DND-41 (cell line): Measurements from ENCODE around the gene G6PC2.

Source experiments
- ATAC-seq: fragments of 200-7000 bp; cut with Tn5 transposase; 3 replicates; pipeline ENCODE4 v1.9.1; 2021; ENCODE audit warnings: low read depth; ENCODE audit not compliant: insufficient read depth
- DNase-seq: peaks from one replicate; pipeline ENCODE4 v3.0.0-alpha.2; 2020
- H2AFZ ChIP-seq: 2 replicates; pipeline ENCODE4 v1.6.0; 2012; ENCODE audit warnings: low read depth, low read length
- H3K27ac ChIP-seq: 2 replicates; pipeline ENCODE4 v1.5.1; 2012; ENCODE audit warnings: low read length, inconsistent platforms
- H3K27me3 ChIP-seq: fragments of 200-600 bp; sonication (generic); 2 replicates; pipeline ENCODE4 v1.6.0; 2012; ENCODE audit warnings: low read length, mild to moderate bottlenecking, inconsistent platforms; ENCODE audit not compliant: insufficient read depth, poor library complexity
- H3K36me3 ChIP-seq: 2 replicates; pipeline ENCODE4 v1.5.1; 2012; ENCODE audit warnings: low read length, inconsistent platforms; ENCODE audit not compliant: insufficient read depth
- H3K4me1 ChIP-seq: 2 replicates; pipeline ENCODE4 v1.5.1; 2012; ENCODE audit warnings: mild to moderate bottlenecking, low read length; ENCODE audit not compliant: insufficient read depth
- H3K4me2 ChIP-seq: 2 replicates; pipeline ENCODE4 v1.6.0; 2012; ENCODE audit warnings: mild to moderate bottlenecking, moderate library complexity, low read length, inconsistent platforms; ENCODE audit not compliant: insufficient read depth
- H3K4me3 ChIP-seq, 2 experiments: fragments of 200-600 bp in 1 of 2; shearing (Covaris generic) in 1 of 2; 2 replicates each; pipeline ENCODE4 v1.5.1; 2012 to 2016; ENCODE audit warnings: inconsistent platforms in 2 of 2, low read length in 2 of 2, mild to moderate bottlenecking in 2 of 2, low read depth in 1 of 2, moderate library complexity in 1 of 2
- H3K79me2 ChIP-seq: 2 replicates; pipeline ENCODE4 v1.6.0; 2012; ENCODE audit warnings: low read length, inconsistent platforms; ENCODE audit not compliant: insufficient read depth
- H3K9ac ChIP-seq: 2 replicates; pipeline ENCODE4 v1.6.0; 2012; ENCODE audit warnings: low read depth, mild to moderate bottlenecking, inconsistent platforms, low read length, moderate library complexity
- H3K9me3 ChIP-seq: 2 replicates; pipeline ENCODE4 v1.5.1; 2012; ENCODE audit warnings: low read length, moderate library complexity, mild to moderate bottlenecking, inconsistent platforms; ENCODE audit not compliant: insufficient read depth, severe bottlenecking
- H4K20me1 ChIP-seq: 2 replicates; pipeline ENCODE4 v1.6.0; 2012; ENCODE audit warnings: low read length; ENCODE audit not compliant: insufficient read depth
- CTCF ChIP-seq: IDR thresholded peaks from 2 replicates; pipeline ENCODE4 v1.5.1; 2012; ENCODE audit warnings: borderline replicate concordance, low read length, moderate library complexity, mild to moderate bottlenecking; ENCODE audit not compliant: poor library complexity, severe bottlenecking; ENCODE audit errors: extremely low read depth
- EZH2 ChIP-seq: IDR thresholded peaks from 3 replicates; pipeline ENCODE4 v1.6.1; 2012; ENCODE audit warnings: borderline replicate concordance, low read depth, mild to moderate bottlenecking, moderate library complexity, low read length, inconsistent platforms; ENCODE audit not compliant: severe bottlenecking

G6PC2 gene

GRCh38 chr2:168916331-168916675 lies 15.2 kb downstream of the G6PC2 start:
- Histone ChIP-seq H3K27ac (no peak overlapping the region), H3K79me2 (no peaks in the 10 kb centered on the region), H3K36me3 (no peaks in the 10 kb centered on the region), H3K4me1 (no peaks in the 10 kb centered on the region), H2AFZ (no peak overlapping the region), H3K9ac (no peak overlapping the region), H4K20me1 (no peaks in the 10 kb centered on the region), H3K9me3 (no peaks in the 10 kb centered on the region), H3K4me3 (no peak overlapping the region), H3K27me3 (no peaks in the 10 kb centered on the region), H3K4me2 (no peak overlapping the region)
- ATAC-seq (no peak), DNase-seq (no peak)
- TF ChIP-seq EZH2 (no peak), CTCF (no peak)

DNA sequence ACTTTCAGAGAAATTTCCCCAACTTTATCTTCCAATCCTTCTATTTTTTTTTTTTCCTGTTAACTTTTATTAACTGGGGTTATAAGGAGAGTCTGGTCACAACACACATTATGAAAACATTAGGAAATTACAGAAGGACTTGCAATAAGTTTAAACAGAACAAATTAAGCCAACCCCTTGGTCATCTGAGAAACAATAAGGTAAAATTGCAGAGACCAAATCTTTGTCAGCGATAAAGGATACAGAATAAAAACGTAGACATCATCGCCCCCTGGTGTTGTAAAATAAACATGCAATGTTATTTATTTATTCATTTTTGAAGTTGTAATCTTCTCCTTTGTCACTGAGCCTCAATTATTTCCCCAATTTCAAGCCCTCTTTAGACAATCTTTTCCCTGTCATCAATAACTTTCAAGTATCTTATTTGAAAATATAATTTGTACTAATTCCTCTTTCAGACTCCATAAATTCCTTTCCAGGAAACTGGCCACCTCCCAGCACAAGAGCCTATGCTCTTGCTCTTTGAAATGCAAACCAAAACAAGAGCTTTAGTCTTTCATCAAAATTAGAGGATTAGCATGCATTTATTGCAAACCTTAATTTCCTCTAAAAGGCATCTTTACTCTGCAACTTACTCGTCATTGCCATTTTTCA lies 19.5 kb downstream of the G6PC2 start:
- DNase-seq (no peak), ATAC-seq (no peak)

DNA sequence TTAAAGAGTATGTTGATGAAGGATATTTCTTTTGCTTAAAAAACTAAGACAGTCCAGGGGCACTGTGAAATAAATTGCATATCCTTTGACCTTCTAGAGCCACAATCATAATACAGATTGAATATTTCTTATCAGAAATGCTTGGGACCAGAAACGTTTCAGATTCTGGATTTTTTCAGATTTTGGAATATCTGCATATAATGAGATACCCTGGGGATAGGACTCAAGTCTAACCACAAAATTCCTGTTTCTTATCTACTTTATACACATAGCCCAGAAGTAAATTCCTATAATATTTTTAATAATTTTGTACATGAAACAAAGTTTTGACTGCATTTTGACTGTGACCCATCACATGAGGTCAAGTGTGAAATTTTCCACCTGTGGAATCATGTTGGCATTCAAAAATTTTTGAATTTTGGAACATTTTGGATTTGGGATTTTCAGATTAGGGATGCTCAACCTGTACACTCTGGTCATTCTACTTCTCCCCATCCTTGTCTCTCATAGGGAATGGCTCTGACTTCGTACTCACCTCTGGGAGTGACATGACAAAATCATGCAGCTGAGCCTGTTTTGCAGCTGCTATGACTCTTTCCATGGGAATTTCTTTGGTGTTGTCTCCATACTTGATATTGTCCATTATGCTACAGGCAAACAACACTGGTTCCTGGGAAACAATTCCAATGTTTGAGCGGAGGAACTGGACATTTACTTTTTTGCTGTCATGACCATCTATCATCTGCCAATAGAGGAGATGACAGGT lies 25.7 kb downstream of the G6PC2 start:
- H3K9ac ChIP-seq: no peak overlapping the region
- H2AFZ ChIP-seq: no peak overlapping the region
- ATAC-seq: no peak
- H3K4me3 ChIP-seq: no peak overlapping the region
- H3K27me3 ChIP-seq: peaks cover 22% of the 10 kb centered on the region
- no peak overlapping the region for H3K27ac ChIP-seq
- H4K20me1 ChIP-seq: no peaks in the 10 kb centered on the region
- no peak for TF ChIP-seq CTCF
- no peak for TF ChIP-seq EZH2
- DNase-seq: no peak
- H3K4me2 ChIP-seq: no peak overlapping the region
- no peaks in the 10 kb centered on the region for H3K4me1 ChIP-seq
- no peaks in the 10 kb centered on the region for H3K9me3 ChIP-seq
- no peaks in the 10 kb centered on the region for H3K79me2 ChIP-seq
- no peaks in the 10 kb centered on the region for H3K36me3 ChIP-seq

More for the DNA sequence above, 19.5 kb downstream of the G6PC2 start:
- Histone ChIP-seq H3K27me3 (peaks cover 6% of the 10 kb centered on the region), H3K9me3 (no peaks in the 10 kb centered on the region), H3K4me2 (no peak overlapping the region), H3K4me3 (no peak overlapping the region), H3K79me2 (no peaks in the 10 kb centered on the region), H3K9ac (no peak overlapping the region), H4K20me1 (no peaks in the 10 kb centered on the region), H3K36me3 (no peaks in the 10 kb centered on the region), H2AFZ (no peak overlapping the region), H3K4me1 (no peaks in the 10 kb centered on the region), H3K27ac (no peak overlapping the region)
- TF ChIP-seq CTCF: peak; percentile 76
- no peak for TF ChIP-seq EZH2
